Measurements from ENCODE around the gene SLC38A8. TPM values are rescaled to one million over a fixed set of nuclear protein-coding genes. Genes with fewer than 3 reads are reported as not detected.

Gene SLC38A8
- total RNA-seq, 1 donor from 2014 or later = not detected

DNA sequence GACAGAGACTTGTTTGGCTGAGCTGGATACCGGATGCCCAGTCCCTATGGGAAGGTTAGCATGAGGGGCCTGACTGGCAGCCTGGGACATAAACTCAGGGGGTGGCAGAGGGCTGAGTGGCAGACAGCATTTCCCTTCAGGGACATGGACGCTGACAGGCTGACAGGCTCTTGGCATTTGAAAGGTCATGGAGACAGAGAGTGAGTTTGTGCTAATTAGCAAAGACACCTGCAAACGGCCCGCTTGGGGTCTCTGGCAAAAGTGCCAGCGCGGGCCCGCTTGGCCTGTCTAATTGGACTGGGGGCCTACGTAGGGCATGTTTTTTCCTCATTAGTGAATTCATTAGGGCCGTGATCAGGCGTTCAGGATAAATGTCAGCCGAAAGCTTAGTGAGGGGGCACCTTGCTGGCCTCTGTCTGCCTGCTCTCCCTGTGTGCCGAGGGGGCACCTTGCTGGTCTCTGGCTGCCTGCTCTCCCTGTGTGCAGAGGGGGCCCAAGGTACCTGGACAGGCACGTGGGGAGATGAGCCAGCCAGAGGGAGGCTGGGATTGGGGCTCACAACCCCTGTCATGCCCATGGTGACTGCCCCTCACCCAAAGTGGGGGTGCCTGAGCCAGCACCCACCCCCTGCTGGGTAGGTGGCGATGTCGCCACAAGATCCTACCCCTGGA, 66.9 kb downstream of the SLC38A8 start:
- no peak for DNase-seq (ENCODE audit: low read depth)
- TF ChIP-seq CTCF (conservative IDR thresholded peaks at IDR 0.05; ENCODE audit: low read depth, low read length) = no peak

DNA sequence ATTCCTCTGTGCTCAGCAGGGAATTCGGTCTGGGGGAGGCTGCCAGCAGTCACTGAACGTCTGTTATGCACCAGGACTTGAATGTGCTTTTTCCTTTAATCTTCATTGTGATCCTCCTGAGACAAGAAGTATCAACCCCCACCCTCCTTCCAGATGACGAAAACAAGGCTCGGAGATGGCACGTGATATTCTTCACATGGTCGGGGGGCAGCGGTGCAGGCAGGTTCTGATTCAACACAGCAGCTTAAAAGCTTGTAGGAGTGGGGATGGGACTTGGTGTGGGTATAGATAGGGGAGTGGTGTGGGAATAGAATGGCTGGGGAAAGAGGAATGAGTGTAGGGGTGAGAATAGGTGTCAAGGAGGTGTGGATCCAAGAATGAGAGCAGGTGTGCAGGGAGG, 68.1 kb downstream of the SLC38A8 start:
- DNase-seq (ENCODE audit: low read depth) = no peak
- no peak overlapping the region for H3K4me3 ChIP-seq (ENCODE audit: low read depth, low read length)
- TF ChIP-seq CTCF (conservative IDR thresholded peaks at IDR 0.05; ENCODE audit: low read depth, low read length) = no peak

More for the DNA sequence above, 66.9 kb downstream of the SLC38A8 start:
- no peak overlapping the region for H3K4me3 ChIP-seq (ENCODE audit: low read depth, low read length)

GRCh38 chr16:83973581-83974385, 68.8 kb downstream of the SLC38A8 start:
- TF ChIP-seq CTCF (conservative IDR thresholded peaks at IDR 0.05; ENCODE audit: low read depth, low read length) = no peak
- DNase-seq (ENCODE audit: low read depth) = no peak
- H3K4me3 ChIP-seq (ENCODE audit: low read depth, low read length) = no peak overlapping the region

DNA sequence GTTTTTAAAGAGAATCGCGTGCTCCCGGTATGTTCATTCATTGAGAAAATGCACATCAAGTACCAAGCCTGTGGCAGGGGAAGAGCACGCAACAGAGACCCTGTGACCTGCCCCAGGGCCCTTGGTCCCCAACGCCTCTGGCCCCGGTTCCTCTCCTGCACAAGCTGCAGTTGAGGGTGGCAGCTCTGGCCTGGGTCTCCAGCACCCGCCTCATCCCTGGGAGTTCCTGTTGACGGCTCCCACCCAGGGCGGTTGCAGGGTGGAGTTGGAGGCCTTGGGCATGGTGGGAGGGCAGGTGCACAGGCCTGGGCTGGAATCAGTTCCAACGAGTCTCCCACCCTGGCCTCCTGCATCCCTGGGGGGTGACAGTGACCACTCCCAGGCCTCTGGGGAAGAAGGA, 69.5 kb downstream of the SLC38A8 start:
- no peak for DNase-seq (ENCODE audit: low read depth)
- TF ChIP-seq CTCF (conservative IDR thresholded peaks at IDR 0.05; ENCODE audit: low read depth, low read length) = no peak
- H3K4me3 ChIP-seq (ENCODE audit: low read depth, low read length) = no peak overlapping the region

DNA sequence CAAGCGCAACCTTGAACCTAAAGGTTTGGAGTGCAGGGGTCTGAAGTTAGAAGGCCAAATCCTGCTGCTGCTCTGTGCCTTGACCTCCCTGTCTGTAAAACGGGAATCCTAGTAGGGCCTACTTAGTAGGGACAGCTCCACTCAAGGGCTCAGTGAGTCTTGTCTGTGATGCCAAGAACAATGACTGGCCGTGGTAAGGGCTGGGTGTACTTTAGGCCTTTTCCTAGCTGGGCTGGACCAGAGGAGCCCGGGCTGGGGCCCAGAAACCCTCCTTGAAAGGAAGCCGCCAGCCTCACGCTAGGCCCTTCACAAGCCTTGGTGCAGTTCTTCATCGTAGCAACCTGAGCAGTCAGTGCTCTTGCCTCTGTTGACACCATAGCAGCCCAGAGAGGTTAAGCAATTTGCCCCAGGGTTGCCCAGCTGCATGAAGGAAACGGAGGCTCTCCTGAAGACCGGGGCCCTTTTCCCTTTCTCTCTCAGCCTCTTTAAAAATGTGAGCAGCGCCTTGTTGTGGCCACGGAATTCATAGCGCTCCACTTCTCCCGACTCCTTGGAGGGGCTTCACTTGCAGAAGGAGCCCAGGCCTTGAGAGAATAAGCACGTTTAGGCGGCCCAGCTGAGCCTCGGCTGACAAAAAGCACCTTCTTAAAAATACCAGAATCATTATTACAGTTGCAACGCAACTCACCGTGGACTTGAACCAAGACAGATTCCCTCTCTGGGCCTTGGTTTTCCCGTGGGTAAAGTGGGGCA, 70.2 kb downstream of the SLC38A8 start:
- H3K4me3 ChIP-seq (ENCODE audit: low read depth, low read length) = no peak overlapping the region
- no peak for TF ChIP-seq CTCF (conservative IDR thresholded peaks at IDR 0.05; ENCODE audit: low read depth, low read length)
- no peak for DNase-seq (ENCODE audit: low read depth)

DNA sequence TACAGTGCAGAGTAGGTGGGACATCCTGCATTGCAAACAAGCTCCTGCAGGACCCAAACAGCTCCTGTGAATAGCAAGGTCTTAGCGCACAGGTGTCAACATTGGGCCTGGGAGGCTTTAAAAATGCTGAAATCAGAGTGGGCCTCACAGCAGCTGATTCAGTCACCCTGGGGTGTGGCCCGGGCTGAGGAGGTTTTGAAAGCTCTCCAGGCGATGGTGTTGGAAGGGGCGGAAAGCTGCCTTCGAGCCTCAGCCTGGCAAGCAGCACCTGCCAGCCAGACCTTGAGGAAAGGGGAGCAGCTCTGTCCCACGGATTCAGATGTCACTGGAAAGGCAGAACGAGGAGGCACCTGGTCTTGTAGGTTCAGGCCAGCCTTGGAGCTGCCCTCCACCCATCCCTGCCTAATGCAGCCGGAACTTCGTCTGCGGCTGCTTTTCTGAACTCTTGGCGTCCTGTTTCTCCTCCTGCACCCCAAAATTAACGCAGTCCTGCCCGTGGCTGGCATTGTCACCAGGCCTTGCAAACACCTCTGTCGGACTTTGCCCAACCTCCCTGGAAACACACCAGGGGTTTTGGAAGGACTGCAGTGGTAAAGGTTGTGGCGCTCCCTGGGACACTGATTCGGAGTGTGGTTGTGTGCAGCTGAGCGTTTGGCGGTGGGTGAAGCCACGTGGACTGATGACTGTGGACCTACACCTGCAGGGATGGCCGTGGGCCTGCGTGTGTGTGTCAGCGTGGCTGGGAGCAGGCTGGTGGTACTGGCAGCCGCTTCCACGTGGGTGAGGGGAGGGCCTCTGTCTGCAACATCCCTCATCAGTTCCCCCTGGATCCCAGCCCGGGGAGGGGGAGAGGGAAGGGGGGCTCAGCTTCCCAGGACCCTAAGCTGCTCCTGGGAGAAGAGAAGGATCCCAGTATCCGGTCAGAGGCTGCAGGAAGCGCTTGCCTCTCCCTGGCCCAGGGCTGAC, 71.1 kb downstream of the SLC38A8 start:
- no peak overlapping the region for H3K4me3 ChIP-seq (ENCODE audit: low read depth, low read length)
- DNase-seq (ENCODE audit: low read depth) = no peak
- no peak for TF ChIP-seq CTCF (conservative IDR thresholded peaks at IDR 0.05; ENCODE audit: low read depth, low read length)

Measured in epithelial cell of proximal tubule (primary cell).